Measurements from ENCODE around the gene PLXNA4.

PLXNA4 gene

GRCh38 chr7:132443761-132444520, 132.3 kb downstream of the PLXNA4 start:
- TF ChIP-seq, protein P1, sequence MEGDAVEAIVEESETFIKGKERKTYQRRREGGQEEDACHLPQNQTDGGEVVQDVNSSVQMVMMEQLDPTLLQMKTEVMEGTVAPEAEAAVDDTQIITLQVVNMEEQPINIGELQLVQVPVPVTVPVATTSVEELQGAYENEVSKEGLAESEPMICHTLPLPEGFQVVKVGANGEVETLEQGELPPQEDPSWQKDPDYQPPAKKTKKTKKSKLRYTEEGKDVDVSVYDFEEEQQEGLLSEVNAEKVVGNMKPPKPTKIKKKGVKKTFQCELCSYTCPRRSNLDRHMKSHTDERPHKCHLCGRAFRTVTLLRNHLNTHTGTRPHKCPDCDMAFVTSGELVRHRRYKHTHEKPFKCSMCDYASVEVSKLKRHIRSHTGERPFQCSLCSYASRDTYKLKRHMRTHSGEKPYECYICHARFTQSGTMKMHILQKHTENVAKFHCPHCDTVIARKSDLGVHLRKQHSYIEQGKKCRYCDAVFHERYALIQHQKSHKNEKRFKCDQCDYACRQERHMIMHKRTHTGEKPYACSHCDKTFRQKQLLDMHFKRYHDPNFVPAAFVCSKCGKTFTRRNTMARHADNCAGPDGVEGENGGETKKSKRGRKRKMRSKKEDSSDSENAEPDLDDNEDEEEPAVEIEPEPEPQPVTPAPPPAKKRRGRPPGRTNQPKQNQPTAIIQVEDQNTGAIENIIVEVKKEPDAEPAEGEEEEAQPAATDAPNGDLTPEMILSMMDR (IDR thresholded peaks at IDR 0.05; ENCODE audit: low read depth, low read length), result no peak
- no peak for DNase-seq (ENCODE audit: extremely low read depth, low read depth)

DNA sequence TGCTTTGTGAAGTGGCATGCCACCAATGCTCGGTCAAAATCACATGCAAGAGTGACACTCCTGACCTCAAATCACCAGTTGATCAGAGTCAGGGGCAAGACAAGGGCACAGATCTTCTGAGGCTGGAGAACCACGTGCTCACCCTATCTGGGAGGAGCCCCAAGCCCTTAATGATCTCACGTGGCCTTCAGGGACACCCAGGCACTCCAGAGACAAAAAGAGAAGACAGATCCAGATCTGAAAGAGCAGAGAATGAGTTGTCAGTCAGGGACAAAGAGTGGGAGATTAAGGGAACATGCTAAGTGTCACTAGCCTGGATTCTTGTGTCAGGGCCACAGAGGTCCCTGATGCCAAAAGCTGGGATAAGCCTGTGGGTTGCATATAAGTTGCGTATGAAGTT, 134.3 kb downstream of the PLXNA4 start:
- no peak for DNase-seq (ENCODE audit: extremely low read depth, low read depth)
- TF ChIP-seq, protein P1 (IDR thresholded peaks at IDR 0.05; ENCODE audit: low read depth, low read length), result no peak

DNA sequence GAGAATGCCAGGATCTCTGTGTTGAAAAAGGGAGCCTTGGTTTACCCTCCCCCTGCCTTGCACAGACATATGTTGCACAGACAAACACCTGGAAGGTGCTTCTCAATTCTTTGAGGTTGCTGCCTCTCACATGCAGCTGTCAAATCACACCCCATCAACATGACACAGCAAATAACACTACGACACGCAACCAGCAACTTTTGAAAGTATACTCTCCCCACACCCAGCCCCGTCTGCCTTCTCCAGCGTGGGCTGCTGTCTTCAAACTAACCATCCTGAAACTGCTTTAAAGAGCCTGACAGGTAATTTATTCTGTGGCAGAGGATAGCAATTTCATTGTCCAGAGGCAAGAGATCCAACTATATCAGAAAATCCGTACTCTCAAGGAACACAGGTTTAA, 136.1 kb downstream of the PLXNA4 start:
- DNase-seq (ENCODE audit: extremely low read depth, low read depth), result no peak
- TF ChIP-seq, protein P1 (IDR thresholded peaks at IDR 0.05; ENCODE audit: low read depth, low read length), result no peak

- TF ChIP-seq, protein P1 (IDR thresholded peaks at IDR 0.05; ENCODE audit: low read depth, low read length), result no peak
- no peak for DNase-seq (ENCODE audit: extremely low read depth, low read depth)
Measured at GRCh38 chr7:132438926-132439325, 137.3 kb downstream of the PLXNA4 start.

- DNase-seq (ENCODE audit: extremely low read depth, low read depth), result no peak
- TF ChIP-seq, protein P1 (IDR thresholded peaks at IDR 0.05; ENCODE audit: low read depth, low read length), result no peak
Measured at GRCh38 chr7:132437730-132438129, 138.5 kb downstream of the PLXNA4 start.

DNA sequence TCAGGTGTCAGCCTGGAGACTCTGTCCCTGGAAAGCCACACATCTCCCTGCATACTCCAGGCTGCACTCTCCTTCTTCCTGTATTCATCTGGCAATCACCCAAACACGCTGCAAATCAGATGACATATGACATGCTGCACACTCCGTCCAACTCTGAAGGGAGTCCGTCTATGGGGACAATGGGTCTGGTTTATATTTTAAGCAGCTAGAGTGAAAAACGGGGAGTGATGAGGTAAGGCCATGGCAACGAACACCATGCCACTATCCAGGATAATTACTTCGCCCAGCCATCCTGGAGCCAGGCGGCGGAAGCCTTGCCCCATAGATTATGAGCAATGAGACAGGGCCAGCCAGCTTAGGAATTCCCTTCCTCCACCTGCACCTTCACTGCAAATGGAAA, 140.1 kb downstream of the PLXNA4 start:
- DNase-seq (ENCODE audit: extremely low read depth, low read depth), result no peak
- TF ChIP-seq, protein P1 (IDR thresholded peaks at IDR 0.05; ENCODE audit: low read depth, low read length), result no peak

DNA sequence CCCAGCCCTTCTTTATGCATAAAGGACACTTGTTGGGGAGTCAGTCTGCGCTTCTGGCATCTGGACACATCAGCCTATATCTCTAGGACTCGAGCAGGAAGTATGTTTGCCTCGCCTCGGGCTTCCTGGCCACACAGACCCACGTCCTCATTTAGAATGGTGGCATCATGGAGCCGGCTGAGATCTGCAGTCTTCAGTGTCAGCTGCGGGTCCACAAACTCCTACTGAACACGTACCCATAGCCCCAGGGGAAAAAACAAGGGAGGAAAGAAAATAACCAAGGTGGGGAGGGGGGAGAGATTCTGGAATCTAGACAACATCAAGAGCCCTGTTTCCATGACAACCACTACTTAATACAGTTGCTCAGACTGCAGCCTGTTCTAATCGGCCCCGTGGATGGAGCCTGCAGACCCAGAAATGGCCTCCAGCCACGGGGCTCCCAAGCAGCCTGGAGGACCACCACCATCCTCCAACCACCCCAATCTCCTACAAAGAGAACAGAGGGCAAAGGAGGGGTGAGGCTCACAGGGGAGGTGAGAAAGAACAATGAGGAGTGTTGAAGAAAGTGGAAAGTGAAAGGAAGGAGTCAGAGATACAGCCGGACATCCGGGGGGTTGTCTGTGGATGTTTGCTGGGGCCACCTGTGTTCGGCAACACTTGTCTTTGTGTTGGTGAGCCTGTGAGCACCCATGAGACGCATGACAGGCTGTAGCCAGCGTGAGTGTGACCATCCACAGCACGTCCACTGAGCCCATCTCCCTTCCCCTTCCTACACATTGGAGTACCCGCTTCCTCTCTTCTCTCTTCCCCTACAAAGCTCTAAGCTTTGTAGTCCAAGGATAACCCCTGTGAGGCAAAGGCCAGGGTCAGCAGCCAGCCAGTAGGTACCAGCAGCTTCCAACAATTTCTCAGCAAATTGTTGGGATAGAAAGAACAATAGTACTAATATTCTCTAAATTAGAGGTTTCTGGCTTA, 141.0 kb downstream of the PLXNA4 start:
- TF ChIP-seq, protein P1 (IDR thresholded peaks at IDR 0.05; ENCODE audit: low read depth, low read length), result no peak
- DNase-seq (ENCODE audit: extremely low read depth, low read depth), result no peak
